ENCODE data around the gene NLRP5.
"Not testable (repeated sequence)": the region's sequence is repeated elsewhere in the genome, so short reads cannot be mapped to it uniquely, and the experiment has no call there.

Gene NLRP5

DNA sequence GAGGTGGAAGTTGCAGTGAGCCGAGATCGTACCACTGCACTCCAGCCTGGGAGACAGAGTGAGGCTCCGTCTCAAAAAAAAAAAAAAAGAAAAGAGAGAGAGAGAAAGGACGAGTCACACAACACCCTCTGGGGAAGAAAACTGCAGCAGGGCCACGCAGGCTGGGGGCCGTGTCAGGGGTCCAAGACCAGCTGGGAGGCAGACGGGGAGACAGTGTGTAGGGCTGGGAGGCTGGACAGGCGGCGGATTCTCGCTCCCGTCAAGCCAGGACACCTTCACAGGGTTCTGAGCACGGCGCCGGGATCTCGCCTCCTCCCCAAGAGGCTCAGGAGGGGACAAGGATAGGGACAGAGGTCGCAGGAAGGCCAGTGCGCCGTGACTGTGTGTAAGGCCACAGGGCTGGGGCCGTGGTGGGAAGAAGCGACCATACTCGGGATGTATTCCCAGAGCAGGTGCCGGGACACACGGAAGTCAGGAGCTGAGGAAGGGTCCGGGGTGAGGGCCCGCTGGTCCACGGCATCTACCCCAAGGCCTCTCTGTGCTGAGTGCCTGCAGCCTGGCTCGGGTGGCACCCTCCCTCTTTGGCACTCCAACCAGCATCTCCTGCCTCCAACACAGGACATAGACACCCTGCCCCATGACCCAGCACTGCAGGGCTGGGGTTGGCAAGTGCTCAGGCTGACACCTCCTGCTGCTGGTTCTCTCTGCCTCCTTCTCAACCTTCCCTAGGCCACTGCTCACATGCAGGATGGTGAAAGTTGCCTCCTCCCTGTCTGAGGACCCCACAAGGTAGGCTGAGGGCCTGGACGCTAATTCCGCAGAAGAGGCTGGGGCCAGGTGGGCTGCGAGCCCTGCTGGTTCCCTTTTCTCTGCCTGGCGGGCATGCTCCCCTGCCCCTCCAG, 113.3 kb downstream of the NLRP5 start:
- DNase-seq = no peak

- DNase-seq = no peak
Measured at GRCh38 chr19:56101095-56101494, 114.5 kb downstream of the NLRP5 start.

DNA sequence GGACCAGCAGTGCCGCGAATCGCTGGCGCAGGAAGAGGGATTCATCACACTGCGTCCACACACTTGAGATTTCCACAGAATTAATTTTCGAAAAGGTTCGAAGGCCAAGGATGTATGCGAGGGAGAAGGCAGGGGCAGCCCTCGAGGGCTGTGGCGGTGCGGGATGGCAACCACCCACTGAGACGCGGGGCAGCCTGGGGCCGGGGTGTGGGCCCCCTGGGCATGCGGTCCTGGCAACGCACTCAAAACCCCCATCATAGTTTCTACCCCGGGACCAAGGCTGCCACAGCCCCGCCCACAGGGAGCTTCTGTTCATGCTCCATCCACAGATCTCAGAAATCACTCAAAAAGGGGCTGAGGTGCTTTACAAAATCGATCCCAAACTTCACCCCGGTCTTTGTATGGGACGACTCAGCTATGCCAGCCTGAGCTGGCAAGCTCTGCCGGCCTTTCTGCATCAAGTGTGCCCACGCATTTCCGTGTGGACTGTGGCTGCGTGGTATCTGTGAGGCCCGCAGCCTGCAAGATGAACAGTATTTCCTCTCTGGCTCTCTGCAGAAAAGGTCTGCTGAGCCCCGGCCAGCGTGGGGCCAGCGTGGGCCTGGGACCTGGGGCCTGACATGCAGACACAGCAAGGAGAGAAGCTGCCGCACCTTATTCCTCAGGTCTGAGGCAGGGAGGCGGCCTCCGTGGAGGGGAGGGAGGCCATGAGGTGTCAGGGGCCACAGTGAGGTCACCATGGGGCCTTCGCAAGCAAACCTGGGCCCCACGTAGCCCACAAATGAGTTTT, 115.4 kb downstream of the NLRP5 start:
- no peak for DNase-seq

DNA sequence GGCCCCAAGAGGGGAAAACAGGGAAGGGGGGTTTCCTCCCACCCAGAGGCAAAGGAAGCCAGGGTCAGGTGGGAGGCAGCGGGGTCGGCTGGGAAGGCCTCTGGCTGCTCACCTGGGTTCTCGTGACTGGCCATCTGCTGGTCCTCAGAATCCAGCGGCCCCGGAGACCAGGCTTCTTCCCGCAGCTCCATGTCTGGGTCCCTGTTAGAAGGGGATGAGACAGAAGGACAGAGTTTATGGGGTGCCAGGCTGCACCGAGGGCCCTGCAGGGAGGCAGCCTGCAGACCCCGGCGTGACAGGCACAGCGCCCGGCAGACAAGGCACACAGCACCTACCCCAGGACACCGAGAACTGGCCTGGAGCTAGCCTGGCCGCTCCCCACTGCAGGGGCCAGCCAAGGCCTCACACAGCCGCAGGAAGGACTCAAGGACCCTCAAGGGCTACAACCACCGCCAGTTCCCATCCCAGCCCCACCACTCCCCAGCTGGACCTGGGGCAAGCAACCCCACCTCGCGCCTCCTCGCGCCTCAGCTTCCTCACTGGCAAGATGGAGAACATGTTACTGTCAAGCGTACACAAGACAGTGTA, 116.5 kb downstream of the NLRP5 start:
- DNase-seq = no peak

DNA sequence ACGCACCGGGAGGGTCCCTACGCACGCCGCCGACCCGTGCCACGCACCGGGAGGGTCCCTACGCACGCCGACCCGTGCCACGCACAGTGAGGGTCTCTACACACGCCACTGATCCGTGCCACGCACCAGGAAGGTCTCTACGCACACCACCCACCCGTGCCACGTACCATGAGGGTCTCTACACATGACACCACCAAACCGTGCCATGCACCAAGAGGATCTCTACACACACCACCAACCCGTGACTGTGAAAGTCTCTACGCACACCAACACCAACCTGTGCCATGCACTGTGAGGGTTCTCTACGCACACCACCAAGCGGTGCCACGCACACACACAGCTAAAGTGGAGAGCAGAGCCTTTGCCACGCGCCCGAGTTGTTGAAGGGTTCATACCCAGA, 117.8 kb downstream of the NLRP5 start:
- no peak for DNase-seq

DNA sequence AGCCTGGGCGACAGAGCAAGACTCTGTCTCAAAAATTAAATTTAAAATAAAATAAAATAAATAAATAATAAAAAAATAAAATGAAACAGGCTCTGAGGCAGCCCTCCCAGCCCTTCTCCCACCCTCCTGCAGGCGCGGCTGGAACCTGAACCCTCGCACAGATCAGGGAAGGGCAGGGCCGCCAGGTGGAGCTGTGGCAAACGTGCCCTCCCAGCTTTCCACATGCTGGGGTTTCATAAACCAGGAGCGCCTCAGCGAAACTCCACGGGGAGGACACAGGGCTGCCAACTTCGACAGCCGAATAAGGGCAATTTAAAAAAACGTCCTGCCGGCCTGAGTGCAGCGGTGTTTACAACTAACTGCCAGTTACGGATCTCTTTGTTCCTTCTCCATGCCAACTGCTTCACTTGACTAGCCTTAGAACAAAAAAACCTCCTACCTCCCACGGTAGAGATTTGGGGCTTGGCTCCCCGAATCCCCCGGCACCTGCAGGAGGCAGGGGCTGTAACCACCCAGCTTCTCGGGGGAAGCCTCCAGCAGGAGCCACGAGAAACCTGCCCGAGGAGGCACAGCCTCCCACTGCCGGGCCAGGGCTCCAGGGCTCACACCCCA, 118.6 kb downstream of the NLRP5 start:
- DNase-seq = peak; percentile 49

GRCh38 chr19:56105831-56106396, 119.3 kb downstream of the NLRP5 start:
- DNase-seq = not testable (repeated sequence)

GRCh38 chr19:56106397-56106849, 119.8 kb downstream of the NLRP5 start:
- no peak for DNase-seq

GRCh38 chr19:56106993-56107392, 120.4 kb downstream of the NLRP5 start:
- DNase-seq = no peak

DNA sequence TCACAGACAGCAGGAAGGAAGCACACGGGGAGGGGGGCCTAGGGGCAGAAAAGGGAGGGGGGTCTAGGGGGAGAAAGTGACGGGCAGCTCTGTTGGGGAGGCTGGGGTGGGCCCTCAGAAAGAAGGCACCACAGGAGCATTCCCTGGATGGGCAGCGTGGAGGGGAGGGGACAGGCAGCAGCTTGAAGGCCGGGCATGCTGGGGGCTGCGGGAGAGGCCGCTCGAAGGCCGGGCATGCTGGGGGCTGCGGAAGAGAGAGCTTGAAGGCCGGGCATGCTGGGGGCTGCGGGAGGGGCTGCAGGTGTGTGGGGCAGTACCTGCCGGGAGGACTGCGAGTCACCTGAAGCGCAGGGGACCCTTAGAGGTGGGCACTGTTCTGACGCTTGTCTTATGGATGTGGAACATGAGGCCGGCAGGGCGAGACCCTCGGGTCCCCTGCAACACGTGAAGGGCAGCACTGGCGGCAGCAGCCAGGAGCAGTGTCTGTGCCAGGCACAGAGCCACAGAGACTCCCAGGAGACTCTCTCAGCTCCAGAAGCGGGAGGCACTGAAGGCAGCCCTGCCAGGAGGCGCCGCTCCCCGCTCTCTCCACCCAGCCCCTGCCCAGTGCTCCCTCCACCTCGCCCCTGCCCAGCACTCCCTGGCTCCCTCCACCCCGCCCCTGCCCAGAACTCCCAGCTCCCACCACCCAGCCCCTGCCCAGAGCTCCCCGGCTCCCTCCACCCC, 121.2 kb downstream of the NLRP5 start:
- no peak for DNase-seq

GRCh38 chr19:56108447-56109195, 122.0 kb downstream of the NLRP5 start:
- DNase-seq = no peak

DNA sequence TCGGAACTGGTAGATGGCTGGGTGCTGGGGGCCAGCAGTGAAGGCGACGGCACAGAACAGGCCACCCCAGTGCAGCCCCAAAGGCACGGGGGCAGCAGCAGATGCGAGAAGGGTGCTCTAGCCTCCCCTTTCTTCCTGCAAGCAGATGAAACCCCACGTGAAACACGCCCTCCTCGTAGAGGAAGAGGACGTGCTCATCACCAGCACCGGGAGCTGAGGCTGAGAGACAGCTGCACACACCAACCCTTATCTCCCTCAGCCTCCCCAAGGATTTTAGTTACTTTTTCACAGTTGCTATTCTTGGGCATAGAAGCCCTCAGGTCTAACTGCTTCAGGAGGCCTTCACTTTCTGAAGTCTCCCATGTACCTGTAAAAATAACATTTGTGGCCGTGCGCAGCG, 122.7 kb downstream of the NLRP5 start:
- no peak for DNase-seq

DNA sequence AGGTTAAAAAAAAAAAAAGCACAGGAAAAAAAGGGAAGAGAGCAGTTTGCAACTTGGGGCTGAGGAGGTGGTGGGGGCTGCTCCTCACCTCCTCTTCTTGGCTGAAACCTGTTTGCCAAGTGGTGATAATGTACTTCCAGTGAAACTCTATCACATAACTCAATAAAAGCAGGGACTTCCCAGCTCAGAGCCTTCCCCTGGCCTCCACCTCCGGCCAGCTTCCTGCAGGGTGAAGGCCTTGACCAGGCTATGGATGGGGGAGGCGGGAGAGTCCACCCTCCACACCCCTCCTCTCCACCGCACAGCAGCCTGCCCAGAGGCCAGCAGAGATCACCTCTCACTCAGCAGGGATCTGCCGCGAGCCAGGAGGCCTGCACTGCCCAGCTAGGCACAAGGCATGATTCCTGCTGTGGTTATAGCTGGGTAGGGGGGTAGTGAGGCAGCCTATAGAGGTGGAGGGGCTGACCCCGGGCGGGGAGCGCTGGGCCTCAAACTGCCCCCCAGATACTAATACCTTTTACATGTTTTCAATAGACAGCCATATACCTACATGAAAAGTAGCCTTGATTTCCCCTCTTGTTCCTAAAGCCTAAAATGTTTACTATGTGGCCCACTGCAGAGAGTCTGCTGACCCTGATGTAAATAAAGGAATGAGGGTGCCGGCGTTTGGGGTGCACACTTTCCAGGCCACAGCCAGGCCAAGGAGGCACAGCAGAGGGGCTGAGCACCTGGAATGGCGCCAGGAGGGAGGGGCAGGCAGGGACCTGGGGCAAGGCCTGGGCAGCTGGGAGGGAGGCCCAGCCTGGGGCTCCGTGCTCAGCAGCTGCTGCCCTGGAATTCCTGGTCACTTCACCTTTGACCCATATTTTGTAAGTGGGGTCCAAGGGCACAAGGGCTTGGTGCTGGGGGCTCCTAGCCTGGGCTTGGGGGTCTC, 124.2 kb downstream of the NLRP5 start:
- no peak for DNase-seq
